ENCODE data around the gene SHKBP1. TPM values are rescaled to one million over a fixed set of nuclear protein-coding genes. Genes with fewer than 3 reads are reported as not detected.

The SHKBP1 gene
- total and polyA plus RNA-seq, 2 of the 8 experiments (the other 6 are each of a cell fraction or from before 2014, with no cell fraction given), result 74.6 to 98.8 TPM

DNA sequence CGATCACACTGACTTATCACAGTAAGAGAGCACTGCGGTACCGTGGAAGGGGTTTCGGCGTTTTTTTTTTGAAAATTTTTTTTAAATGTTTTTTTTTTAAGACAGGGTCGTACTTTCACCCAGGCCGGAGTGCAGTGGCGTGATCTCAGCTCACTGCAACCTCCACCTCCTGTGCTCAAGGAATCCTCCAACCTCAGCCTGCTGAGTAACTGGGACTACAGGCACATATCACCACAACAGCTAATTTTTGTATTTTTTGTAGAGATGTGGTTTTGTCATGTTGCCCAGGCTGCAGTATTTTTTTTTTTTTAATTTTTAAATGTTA is 43.5 kb downstream of the SHKBP1 start:
- Histone ChIP-seq H3K14ac (ENCODE audit: insufficient read length) (no peak overlapping the region), H3K23me2 (ENCODE audit: low read depth, low read length) (peaks cover 2% of the 10 kb centered on the region; the same call in 1 of the 2 replicates), H2AFZ (ENCODE audit: low read length) (no peak overlapping the region), H3K18ac (ENCODE audit: extremely low read depth, low read length) (no peak overlapping the region), H2BK20ac (ENCODE audit: low read length) (no peak overlapping the region), H2BK5ac (ENCODE audit: low read depth, low read length) (no peak overlapping the region), H4K8ac (ENCODE audit: extremely low read depth, insufficient read depth, low read length) (no peak overlapping the region), H3K4me2 (ENCODE audit: insufficient read depth in 1 of 2, low read depth in 2 of 2, low read length in 2 of 2) (no peak overlapping the region), H4K91ac (replicated peaks; ENCODE audit: insufficient read length, low read length) (no peak overlapping the region), H4K20me1 (replicated peaks in 1 of 2; ENCODE audit: control insufficient read depth in 1 of 2, insufficient read depth in 2 of 2, low read length in 2 of 2) (peaks cover 2 to 4% of the 10 kb centered on the region in 2 experiments), H4K5ac (ENCODE audit: insufficient read length, low read depth, low read length) (no peak overlapping the region), H3K4me1 (replicated peaks in 1 of 4; ENCODE audit: control insufficient read depth in 3 of 4, insufficient read depth in 4 of 4, low read length in 3 of 4) (peaks cover 0 to 18% (median 8%) of the 10 kb centered on the region in 4 experiments; a peak in 6 of 7 replicates), H3K79me1 (ENCODE audit: low read depth, low read length) (no peaks in the 10 kb centered on the region), H3K36me3 (ENCODE audit: control insufficient read depth in 2 of 4, insufficient read depth in 4 of 4, low read length in 3 of 4) (peaks cover 5 to 27% (median 14%) of the 10 kb centered on the region in 4 experiments), H2BK15ac (ENCODE audit: low read length) (no peak overlapping the region), H3K4me3 (ENCODE audit: extremely low read depth in 1 of 4, insufficient read depth in 2 of 4, low read depth in 3 of 4, low read length in 4 of 4) (no peak overlapping the region), H2BK12ac (ENCODE audit: low read depth, low read length) (no peak overlapping the region), H3K79me2 (ENCODE audit: control insufficient read depth in 1 of 2, insufficient read depth in 2 of 2, low read length in 2 of 2) (no peaks in the 10 kb centered on the region), H3K9me3 (ENCODE audit: insufficient read depth in 2 of 2, low read depth in 1 of 2, low read length in 1 of 2) (no peaks in the 10 kb centered on the region), H3K27ac (ENCODE audit: low read depth, low read length) (no peak overlapping the region), H3K23ac (ENCODE audit: insufficient read length) (no peak overlapping the region), H3K4ac (replicated peaks; ENCODE audit: insufficient read length, low read depth, low read length) (no peak overlapping the region), H2BK120ac (replicated peaks; ENCODE audit: low read depth, low read length) (no peak overlapping the region), H3K9ac (replicated peaks in 1 of 4; ENCODE audit: extremely low read depth in 1 of 4, low read depth in 3 of 4, low read length in 3 of 4) (no peak overlapping the region), H3K27me3 (replicated peaks in 1 of 4; ENCODE audit: control insufficient read depth in 3 of 4, extremely low read depth in 1 of 4, insufficient read depth in 3 of 4, low read length in 3 of 4) (no peaks in the 10 kb centered on the region; a peak in 1 of 7 replicates), H3K56ac (replicated peaks; ENCODE audit: insufficient read length, low read depth, low read length) (no peak overlapping the region), H2AK5ac (ENCODE audit: low read depth, low read length) (no peak overlapping the region)
- CTCF ChIA-PET (ENCODE audit: partially characterized antibody), result interaction anchor here (0.6 to 3.2 kb wide), 4 partner anchors 14 to 1134 kb away, joined by 3 to 29 read pairs (median 8); no protein-coding TSS in a partner anchor
- POLR2A ChIA-PET (ENCODE audit: partially characterized antibody), result interaction anchor here (0.6 to 1.7 kb wide), 5 partner anchors 10 to 853 kb away, joined by 3 to 5 read pairs (median 5); no protein-coding TSS in a partner anchor
- FAIRE-seq, result no peak
- no peak for DNase-seq (ENCODE audit: low read depth in 1 of 2, low spot score in 2 of 2)
- 92% methylated on average over 8 of the region's 8 CpGs; no CpG with 5 or more reads in 1 of the 2 experiments for WGBS, 2 experiments (ENCODE audit: extremely low coverage in 1 of 2, insufficient coverage in 1 of 2, insufficient read length in 1 of 2, insufficient replicate concordance in 2 of 2, low coverage in 1 of 2, low lambda C conversion rate in 2 of 2, missing lambda C conversion rate in 1 of 2)
- TF ChIP-seq FOSL1 (IDR thresholded peaks at IDR 0.05; ENCODE audit: insufficient read depth, low read depth, low read length), result no peak
- TF ChIP-seq EP300 (IDR thresholded peaks at IDR 0.05; ENCODE audit: borderline replicate concordance in 1 of 2, low read depth in 2 of 2, low read length in 2 of 2), result no peak
- TF ChIP-seq, protein P1, sequence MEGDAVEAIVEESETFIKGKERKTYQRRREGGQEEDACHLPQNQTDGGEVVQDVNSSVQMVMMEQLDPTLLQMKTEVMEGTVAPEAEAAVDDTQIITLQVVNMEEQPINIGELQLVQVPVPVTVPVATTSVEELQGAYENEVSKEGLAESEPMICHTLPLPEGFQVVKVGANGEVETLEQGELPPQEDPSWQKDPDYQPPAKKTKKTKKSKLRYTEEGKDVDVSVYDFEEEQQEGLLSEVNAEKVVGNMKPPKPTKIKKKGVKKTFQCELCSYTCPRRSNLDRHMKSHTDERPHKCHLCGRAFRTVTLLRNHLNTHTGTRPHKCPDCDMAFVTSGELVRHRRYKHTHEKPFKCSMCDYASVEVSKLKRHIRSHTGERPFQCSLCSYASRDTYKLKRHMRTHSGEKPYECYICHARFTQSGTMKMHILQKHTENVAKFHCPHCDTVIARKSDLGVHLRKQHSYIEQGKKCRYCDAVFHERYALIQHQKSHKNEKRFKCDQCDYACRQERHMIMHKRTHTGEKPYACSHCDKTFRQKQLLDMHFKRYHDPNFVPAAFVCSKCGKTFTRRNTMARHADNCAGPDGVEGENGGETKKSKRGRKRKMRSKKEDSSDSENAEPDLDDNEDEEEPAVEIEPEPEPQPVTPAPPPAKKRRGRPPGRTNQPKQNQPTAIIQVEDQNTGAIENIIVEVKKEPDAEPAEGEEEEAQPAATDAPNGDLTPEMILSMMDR (IDR thresholded peaks at IDR 0.05; ENCODE audit: control extremely low read depth in 1 of 3, insufficient read depth in 1 of 3, low read depth in 1 of 3, low read length in 3 of 3), result no peak
- no peak for TF ChIP-seq HDAC2 (IDR thresholded peaks at IDR 0.05; ENCODE audit: borderline replicate concordance in 1 of 2, low read depth in 2 of 2, low read length in 2 of 2)
- TF ChIP-seq KDM4A (IDR thresholded peaks at IDR 0.05; ENCODE audit: low read depth, low read length, severe bottlenecking), result no peak
- TF ChIP-seq SUZ12 (IDR thresholded peaks at IDR 0.05; ENCODE audit: low read length), result no peak
- TF ChIP-seq MAFK (IDR thresholded peaks at IDR 0.05; ENCODE audit: low read depth, low read length), result no peak
